ENCODE measurements around the gene LRG1. TPM values are rescaled to one million over a fixed set of nuclear protein-coding genes. Genes with fewer than 3 reads are reported as not detected.

The LRG1 gene
- total RNA-seq, 2 donors from 2014 or later, result 0.23 to 3.0 TPM

Other genes with a start within 250 kb of the LRG1 start
- 10 to 100 TPM; 10.7 to 45.2 TPM for gene TMIGD2, start 237.6 kb downstream of the LRG1 start, total RNA-seq
- gene FSD1, start 235.4 kb downstream of the LRG1 start, total RNA-seq, result 10 to 100 TPM; 15.3 to 38.0 TPM
- 10 to 100 TPM; 17.4 to 22.3 TPM for gene STAP2, start 201.2 kb downstream of the LRG1 start, total RNA-seq
- 10 to 100 TPM; 18.4 to 22.0 TPM for gene MPND, start 196.5 kb downstream of the LRG1 start, total RNA-seq
- 10 to 100 TPM; 40.9 to 53.4 TPM for gene SH3GL1, start 139.5 kb downstream of the LRG1 start, total RNA-seq
- gene CHAF1A, start 137.4 kb downstream of the LRG1 start, total RNA-seq, result 10 to 100 TPM; 67.1 to 93.6 TPM
- 10 to 100 TPM; 31.1 to 42.4 TPM for gene UBXN6, start 82.2 kb downstream of the LRG1 start, total RNA-seq
- gene HDGFL2, start 67.7 kb downstream of the LRG1 start, total RNA-seq, result 10 to 100 TPM; 49.2 to 64.7 TPM
- gene PLIN4, start 21.6 kb downstream of the LRG1 start, total RNA-seq, result under 1 TPM in 1 of 2 donors, not detected in 1; 0.08 TPM
- under 1 TPM in 1 of 2 donors, not detected in 1; 0.41 TPM for gene PLIN5, start 4.8 kb downstream of the LRG1 start, total RNA-seq
- gene SEMA6B, start 19.6 kb upstream of the LRG1 start, total RNA-seq, result not detected
- gene TNFAIP8L1, start 99.5 kb upstream of the LRG1 start, total RNA-seq, result 10 to 100 TPM; 25.9 to 31.3 TPM
- 10 to 100 TPM; 40.2 to 48.5 TPM for gene MYDGF, start 130.3 kb upstream of the LRG1 start, total RNA-seq
- 10 to 100 TPM; 55.2 to 59.0 TPM for gene DPP9, start 183.8 kb upstream of the LRG1 start, total RNA-seq

All from activated naive CD4-positive, alpha-beta T cell treated with anti-CD3 and anti-CD28 coated beads, Interleukin-2, amount 50 U/mL, for 72 hours (primary cell).